GM18508 (cell line): ENCODE results near the gene JMJD8.

Experiments
- ATAC-seq: cut with Tn5 transposase; IDR thresholded peaks from one replicate; pipeline ENCODE4 v1.9.1; 2021; ENCODE audit warnings: moderate number of reproducible peaks; ENCODE audit not compliant: insufficient read depth, unreplicated experiment

JMJD8 gene

GRCh38 chr16:645852-646678 lies 38.1 kb downstream of the JMJD8 start:
- no peak for ATAC-seq

DNA sequence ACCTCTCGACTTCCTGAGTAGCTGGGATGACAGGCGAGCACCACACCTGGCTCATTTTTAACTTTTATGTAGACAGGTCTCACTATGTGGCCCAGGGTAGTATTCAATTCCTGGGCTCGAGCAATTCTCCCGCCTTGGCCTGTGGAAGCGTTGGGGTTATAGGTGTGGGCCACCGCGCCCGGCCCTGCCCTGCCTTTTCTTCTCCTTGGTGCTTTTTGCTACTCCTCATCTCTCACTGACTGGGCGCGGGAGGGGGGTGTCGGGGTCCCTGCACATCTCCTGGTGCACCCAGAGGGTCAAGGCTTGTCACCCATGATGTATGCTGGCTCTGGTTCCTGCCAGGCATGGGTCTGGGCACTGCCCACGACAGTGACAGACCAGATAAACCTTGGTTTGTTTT lies 39.6 kb downstream of the JMJD8 start:
- no peak for ATAC-seq

- no peak for ATAC-seq
Measured at GRCh38 chr16:643050-643368, 41.1 kb downstream of the JMJD8 start.

DNA sequence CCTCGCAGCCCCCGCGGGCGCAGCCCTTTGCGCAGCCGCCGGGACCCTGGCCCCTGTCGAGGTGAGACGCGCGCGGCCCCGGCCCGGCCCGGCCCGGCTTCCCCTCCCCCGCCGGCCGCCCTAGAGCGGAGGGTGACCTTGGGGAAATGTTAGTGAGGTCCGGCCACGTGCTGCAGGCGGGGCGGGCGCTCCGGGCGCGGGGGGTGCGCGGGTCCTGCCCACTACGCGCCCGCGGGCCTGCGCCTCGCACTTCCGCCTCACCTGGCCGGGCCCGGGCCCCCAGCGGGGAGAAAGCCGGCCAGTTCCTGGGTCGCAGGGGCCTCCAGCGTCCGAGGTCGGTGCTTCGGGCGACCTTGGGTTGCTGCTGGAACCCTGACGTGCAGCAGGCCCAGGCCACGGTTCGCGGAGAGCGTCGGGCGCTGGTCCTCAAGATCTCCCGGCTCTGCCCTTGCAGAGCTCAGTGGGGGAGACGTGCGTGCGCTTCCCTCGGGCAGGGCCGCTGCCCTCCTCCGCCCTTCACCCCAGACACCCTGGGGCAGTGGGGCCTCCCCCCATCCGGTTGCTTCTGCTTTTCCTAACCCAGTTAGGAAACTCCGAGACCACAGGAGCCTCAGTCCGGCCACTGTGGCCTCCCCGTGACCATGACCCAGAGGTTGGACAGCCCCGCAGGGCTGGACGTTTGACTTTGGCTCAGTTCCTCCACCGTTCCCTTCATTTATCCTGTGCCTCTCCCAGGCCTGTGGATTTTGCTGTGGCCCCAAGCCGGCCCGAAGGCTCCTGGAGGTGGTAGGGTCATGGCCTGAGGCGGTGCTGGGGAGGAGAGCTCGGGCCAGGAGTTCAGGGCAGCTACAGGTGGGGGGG lies 41.7 kb downstream of the JMJD8 start:
- no peak for ATAC-seq

GRCh38 chr16:641326-642188 lies 42.6 kb downstream of the JMJD8 start, which contains the start of gene MCRIP2:
TSS of gene MCRIP2 (plus strand) at chr16:641828. CDS start at chr16:641992, 164 bp downstream.
- ATAC-seq, result no peak

- ATAC-seq, result no peak
Measured at GRCh38 chr16:640614-641013, 43.5 kb downstream of the JMJD8 start.

- ATAC-seq, result no peak
Measured at GRCh38 chr16:638836-639235, 45.3 kb downstream of the JMJD8 start.

- no peak for ATAC-seq
Measured at GRCh38 chr16:638034-638543, 46.0 kb downstream of the JMJD8 start.

DNA sequence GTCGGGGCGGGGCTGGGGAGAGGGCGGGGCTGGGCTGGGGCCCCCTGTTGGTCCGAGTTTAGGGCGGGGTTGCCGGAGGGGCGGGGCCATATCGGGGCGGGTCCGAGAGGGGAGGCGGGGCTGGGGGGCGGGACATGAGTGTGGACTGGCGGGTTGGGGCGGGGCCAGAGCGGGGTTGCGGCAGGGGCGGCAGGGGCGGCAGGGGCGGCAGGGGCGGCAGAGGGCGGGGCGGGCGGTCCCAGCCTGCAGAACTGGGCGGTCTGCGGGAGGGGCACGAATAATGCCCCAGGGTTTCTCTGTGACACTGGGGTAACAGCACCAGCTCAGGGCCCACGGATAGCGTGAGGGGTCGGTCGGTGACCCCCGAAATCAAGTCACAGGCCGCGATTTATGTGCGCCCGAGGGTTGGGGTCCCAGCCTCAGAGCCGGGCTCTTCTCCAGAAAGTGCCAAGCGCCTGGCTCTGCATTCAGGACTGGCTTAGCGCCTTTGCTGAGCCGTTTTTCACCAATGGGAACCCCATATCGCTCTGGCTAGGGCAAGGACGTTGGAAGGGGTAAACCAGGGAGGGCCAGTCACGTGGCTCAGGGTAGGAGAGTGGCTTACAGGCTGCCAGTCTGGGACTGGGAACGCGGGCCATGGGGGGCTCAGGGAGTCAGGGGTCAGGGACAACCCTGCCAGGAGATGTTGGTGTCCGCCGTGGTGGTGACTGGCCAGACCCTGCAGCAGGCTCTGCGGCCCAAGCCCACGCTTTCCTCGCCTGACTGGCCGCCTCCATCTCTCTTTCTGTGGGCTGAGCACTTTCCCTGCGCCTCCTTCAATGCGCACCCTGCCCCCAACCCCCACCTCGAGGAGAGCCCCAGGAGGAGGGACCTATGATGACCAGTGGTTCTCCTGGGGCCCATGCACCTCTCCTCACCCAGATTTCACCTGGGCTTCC lies 46.8 kb downstream of the JMJD8 start:
- no peak for ATAC-seq

- ATAC-seq, result peak; percentile 48
Measured at GRCh38 chr16:636206-637080, 47.7 kb downstream of the JMJD8 start, which contains the start of gene METTL26. TSS of gene METTL26 (minus strand) at chr16:636305. CDS start at chr16:636290, 15 bp downstream.

GRCh38 chr16:635573-636205 lies 48.4 kb downstream of the JMJD8 start:
- ATAC-seq, result no peak

DNA sequence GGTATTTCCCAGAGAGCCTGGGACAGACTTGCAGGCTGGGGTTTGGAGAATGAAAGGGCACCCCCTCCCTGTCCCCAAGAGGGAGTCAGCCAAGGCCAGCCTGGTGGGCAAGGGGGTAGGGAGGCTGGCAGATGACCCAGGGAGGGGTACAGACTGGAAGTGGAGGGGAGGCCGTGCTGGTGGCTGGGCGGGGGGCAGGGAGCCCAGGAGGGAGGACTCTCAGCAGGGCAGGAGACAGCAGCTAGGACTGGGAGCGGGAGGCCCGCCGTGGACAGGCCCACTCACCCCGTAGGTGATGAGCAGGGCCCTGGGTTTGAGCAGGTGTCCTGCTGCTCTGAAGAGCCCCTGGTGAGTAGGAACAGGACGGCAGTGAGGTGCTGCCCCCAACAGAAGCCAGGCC lies 49.1 kb downstream of the JMJD8 start:
- ATAC-seq, result no peak

- no peak for ATAC-seq
Measured at GRCh38 chr16:634051-634670, 50.0 kb downstream of the JMJD8 start.

DNA sequence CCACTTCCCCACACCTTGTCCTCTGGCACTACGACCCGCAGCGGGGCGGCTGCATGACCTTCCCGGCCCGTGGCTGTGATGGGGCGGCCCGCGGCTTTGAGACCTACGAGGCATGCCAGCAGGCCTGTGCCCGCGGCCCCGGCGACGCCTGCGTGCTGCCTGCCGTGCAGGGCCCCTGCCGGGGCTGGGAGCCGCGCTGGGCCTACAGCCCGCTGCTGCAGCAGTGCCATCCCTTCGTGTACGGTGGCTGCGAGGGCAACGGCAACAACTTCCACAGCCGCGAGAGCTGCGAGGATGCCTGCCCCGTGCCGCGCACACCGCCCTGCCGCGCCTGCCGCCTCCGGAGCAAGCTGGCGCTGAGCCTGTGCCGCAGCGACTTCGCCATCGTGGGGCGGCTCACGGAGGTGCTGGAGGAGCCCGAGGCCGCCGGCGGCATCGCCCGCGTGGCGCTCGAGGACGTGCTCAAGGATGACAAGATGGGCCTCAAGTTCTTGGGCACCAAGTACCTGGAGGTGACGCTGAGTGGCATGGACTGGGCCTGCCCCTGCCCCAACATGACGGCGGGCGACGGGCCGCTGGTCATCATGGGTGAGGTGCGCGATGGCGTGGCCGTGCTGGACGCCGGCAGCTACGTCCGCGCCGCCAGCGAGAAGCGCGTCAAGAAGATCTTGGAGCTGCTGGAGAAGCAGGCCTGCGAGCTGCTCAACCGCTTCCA lies 50.6 kb downstream of the JMJD8 start:
- ATAC-seq, result no peak

DNA sequence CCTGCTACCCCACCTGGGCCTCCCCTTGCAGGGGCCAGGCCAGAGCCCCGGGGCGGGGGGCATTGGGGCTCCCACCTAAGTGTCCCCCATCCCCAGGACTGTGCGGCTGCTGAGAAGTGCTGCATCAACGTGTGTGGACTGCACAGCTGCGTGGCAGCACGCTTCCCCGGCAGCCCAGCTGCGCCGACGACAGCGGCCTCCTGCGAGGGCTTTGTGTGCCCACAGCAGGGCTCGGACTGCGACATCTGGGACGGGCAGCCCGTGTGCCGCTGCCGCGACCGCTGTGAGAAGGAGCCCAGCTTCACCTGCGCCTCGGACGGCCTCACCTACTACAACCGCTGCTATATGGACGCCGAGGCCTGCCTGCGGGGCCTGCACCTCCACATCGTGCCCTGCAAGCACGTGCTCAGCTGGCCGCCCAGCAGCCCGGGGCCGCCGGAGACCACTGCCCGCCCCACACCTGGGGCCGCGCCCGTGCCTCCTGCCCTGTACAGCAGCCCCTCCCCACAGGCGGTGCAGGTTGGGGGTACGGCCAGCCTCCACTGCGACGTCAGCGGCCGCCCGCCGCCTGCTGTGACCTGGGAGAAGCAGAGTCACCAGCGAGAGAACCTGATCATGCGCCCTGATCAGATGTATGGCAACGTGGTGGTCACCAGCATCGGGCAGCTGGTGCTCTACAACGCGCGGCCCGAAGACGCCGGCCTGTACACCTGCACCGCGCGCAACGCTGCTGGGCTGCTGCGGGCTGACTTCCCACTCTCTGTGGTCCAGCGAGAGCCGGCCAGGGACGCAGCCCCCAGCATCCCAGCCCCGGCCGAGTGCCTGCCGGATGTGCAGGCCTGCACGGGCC lies 51.4 kb downstream of the JMJD8 start:
- no peak for ATAC-seq

DNA sequence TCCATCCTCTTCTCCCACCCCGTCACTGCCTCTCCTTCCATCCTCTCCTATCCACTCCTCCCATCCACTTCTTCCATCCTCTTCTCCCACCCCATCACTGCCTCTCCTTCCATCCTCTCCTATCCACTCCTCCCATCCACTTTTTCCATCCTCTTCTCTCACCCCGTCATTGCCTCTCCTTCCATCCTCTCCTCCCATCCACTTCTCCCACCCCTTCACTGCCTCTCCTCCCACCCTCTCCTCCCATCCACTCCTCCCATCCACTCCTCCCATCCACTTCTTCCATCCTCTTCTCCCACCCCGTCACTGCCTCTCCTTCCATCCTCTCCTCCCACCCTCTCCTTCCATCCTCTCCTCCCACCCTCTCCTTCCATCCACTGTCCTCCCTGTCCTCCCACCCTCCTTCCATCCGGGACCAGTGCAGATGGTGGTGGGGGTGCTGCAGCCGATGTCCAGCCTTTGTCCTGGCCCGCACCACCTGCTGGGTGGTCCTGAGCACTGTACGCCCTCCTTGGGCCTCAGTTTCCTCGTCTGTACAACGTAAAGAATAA lies 52.3 kb downstream of the JMJD8 start:
- ATAC-seq, result no peak
